C4-2B (cell line): ENCODE results near the gene APBB3.
"Not testable (repeated sequence)": the region's sequence is repeated elsewhere in the genome, so short reads cannot be mapped to it uniquely, and the experiment has no call there.

ENCODE experiments used
- H3K27ac ChIP-seq: fragments of 450-650 bp; 2 replicates; pipeline ENCODE4 v1.5.1; 2017
- CTCF ChIP-seq: fragments of 450-650 bp; conservative IDR thresholded peaks from 2 replicates; pipeline ENCODE4 v1.5.1; 2017; ENCODE audit warnings: mild to moderate bottlenecking
- ZFX ChIP-seq: fragments of 450-650 bp; IDR thresholded peaks from 2 replicates; pipeline ENCODE4 v1.6.1; 2017

The APBB3 gene

GRCh38 chr5:140602147-140602546 is 37.7 kb upstream of the APBB3 start:
- TF ChIP-seq ZFX (no peak), CTCF (no peak)

DNA sequence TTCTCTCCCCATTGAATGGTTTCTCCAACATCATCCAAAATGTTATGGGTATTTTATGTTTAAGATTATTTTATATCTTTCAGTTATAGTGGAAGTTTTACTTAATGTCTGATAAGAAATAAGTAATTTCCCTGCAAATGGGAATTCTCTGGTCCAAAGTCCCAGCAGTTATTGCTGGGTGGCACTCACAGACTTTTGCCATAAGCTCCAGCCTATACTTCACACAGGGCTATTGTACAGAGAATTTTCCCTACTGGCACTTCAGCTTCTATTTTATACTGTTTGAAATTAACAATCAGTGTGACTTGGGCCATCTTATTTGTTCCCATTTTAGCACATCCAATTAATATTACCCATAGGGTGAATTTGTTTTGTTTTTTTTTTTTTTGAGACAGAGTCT is 35.7 kb upstream of the APBB3 start:
- no peak for TF ChIP-seq CTCF
- no peak for TF ChIP-seq ZFX
- no peak overlapping the region for H3K27ac ChIP-seq

More at GRCh38 chr5:140602147-140602546, 37.7 kb upstream of the APBB3 start:
- no peak overlapping the region for H3K27ac ChIP-seq

DNA sequence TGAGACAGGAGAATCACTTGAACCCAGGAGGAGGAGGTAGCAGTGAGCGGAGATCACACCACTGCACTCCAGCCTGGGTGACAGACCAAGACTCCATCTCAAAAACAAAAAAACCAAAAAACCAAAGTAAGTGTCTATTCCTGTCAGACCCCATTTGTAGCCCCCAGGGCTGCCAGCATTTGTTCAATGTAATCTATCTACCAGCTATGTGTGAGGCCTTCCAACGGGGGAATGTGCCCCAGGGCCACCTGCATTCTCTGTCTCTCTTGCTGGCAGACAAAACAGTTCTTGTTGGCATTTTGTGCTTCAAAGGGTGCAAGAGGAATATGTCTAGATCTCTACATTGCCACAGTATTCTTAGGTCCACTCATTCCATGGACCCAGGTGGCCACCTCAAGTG is 34.4 kb upstream of the APBB3 start:
- H3K27ac ChIP-seq: no peak overlapping the region
- TF ChIP-seq CTCF (no peak), ZFX (no peak)

GRCh38 chr5:140596321-140596741 is 31.9 kb upstream of the APBB3 start:
- no peak for TF ChIP-seq ZFX
- TF ChIP-seq CTCF: no peak
- no peak overlapping the region for H3K27ac ChIP-seq

- TF ChIP-seq CTCF (no peak), ZFX (no peak)
Measured at GRCh38 chr5:140595538-140596300, 31.3 kb upstream of the APBB3 start.

DNA sequence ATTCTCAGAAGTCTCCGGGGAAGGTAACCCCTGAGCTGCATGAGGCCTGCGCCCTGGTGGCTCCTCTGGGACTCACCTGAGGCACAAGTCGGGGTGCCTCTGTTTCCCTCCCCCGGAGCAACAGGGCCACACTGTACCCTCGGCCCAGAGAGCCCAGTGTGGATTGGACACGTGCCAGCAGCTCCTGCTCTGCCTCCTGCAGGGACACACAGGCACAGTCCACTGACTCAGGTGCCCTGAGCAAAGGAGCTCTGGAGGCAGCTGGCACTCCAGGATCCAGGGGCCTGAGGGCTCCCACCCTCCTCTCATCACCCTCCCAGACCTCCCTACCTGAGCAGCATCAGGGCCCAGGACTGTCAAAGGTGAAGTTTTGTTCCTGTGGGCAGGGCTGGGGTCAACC is 29.8 kb upstream of the APBB3 start:
- no peak overlapping the region for H3K27ac ChIP-seq
- TF ChIP-seq ZFX (no peak), CTCF (no peak)

More at GRCh38 chr5:140595538-140596300, 31.3 kb upstream of the APBB3 start:
- H3K27ac ChIP-seq: no peak overlapping the region

- H3K27ac ChIP-seq: not testable (repeated sequence)
Measured at GRCh38 chr5:140593070-140593469, 28.7 kb upstream of the APBB3 start.

DNA sequence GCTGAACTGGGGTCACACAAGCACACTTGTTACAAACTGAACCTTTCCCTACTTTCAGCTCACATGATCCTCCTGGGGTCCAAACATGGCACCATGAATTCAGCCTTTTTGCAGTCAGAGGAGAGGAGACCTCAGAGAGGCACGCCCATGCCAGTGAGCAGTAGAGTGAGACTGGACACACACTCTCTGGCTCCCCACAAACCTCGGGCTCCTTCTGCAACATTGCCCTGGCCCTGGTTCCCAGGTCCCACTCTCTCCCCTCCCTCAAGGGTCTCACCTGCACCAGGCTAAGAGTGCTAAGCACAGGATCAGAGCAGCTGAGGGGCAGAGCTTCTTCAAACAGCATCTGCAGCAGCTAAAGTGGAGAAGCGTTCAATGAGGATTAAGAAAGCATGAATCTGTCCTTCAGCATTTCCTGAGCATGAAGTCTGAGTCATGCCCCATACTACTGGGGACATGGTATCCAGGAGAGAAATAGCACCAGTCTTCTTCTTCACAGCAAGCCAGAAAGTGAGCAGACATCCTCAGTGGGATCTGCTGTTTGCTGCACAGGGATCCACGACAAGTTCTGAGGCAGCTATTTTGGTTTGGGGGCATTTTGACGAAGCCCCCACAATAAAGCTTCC is 27.5 kb upstream of the APBB3 start:
- no peak for TF ChIP-seq ZFX
- no peak for TF ChIP-seq CTCF
- no peak overlapping the region for H3K27ac ChIP-seq
